Measurements from ENCODE around the gene SPIRE2. TPM values are rescaled to one million over a fixed set of nuclear protein-coding genes. Genes with fewer than 3 reads are reported as not detected.
A peak's percentile ranks its signal among the peaks of the same experiment; 100 is the strongest.

The SPIRE2 gene
- total and polyA plus RNA-seq, 2 of the 13 experiments (the other 11 are each of a cell fraction or from before 2014, with no cell fraction given): 13.3 to 37.5 TPM

- TF ChIP-seq MEIS2 (CRISPR knock-in tag; IDR thresholded peaks at IDR 0.05) (peak; percentile 96), ZNF619 (CRISPR knock-in tag; IDR thresholded peaks at IDR 0.05) (peak; percentile 94), ZBTB7B (CRISPR knock-in tag; IDR thresholded peaks at IDR 0.05) (peak; percentile 90), HNF4A (CRISPR knock-in tag; IDR thresholded peaks at IDR 0.05) (peak; percentile 72), RCOR2 (CRISPR knock-in tag; IDR thresholded peaks at IDR 0.05) (peak; percentile 91), ARNT (IDR thresholded peaks at IDR 0.05) (no peak), JUN (CRISPR knock-in tag; IDR thresholded peaks at IDR 0.05) (peak; percentile 59; the same call in 1 of the 2 replicates), SAFB2 (CRISPR knock-in tag; IDR thresholded peaks at IDR 0.05; ENCODE audit: borderline replicate concordance, low read depth) (peak; percentile 96), ZNF20 (CRISPR knock-in tag; IDR thresholded peaks at IDR 0.05) (no peak), ZNF296 (CRISPR knock-in tag; conservative IDR thresholded peaks at IDR 0.05) (peak; percentile 70), ZNF24 (IDR thresholded peaks at IDR 0.05) (no peak), HNRNPK (IDR thresholded peaks at IDR 0.05; ENCODE audit: low read depth, low read length, poor library complexity, severe bottlenecking) (peak; percentile 68), ZNF775 (CRISPR knock-in tag; IDR thresholded peaks at IDR 0.05; ENCODE audit: borderline replicate concordance) (peak; percentile 88; the same call in 1 of the 2 replicates), ZBTB3 (CRISPR knock-in tag; IDR thresholded peaks at IDR 0.05; ENCODE audit: borderline replicate concordance, low read depth) (no peak; the same call in 1 of the 2 replicates), ZFY (CRISPR knock-in tag; IDR thresholded peaks at IDR 0.05) (peak; percentile 97), ZNF225 (CRISPR knock-in tag; IDR thresholded peaks at IDR 0.05) (peak; percentile 99), HOXA5 (CRISPR knock-in tag; IDR thresholded peaks at IDR 0.05) (peak; percentile 99), SUZ12 (IDR thresholded peaks at IDR 0.05; ENCODE audit: low read depth, low read length) (no peak), CBX2 (IDR thresholded peaks at IDR 0.05; ENCODE audit: low read depth, low read length) (no peak), CBX2 (CRISPR knock-in tag; IDR thresholded peaks at IDR 0.05; ENCODE audit: low read depth) (peak; percentile 73; the same call in 1 of the 2 replicates), ZNF546 (CRISPR knock-in tag; conservative IDR thresholded peaks at IDR 0.05) (peak; percentile 91), ZNF362 (CRISPR knock-in tag; IDR thresholded peaks at IDR 0.05; ENCODE audit: borderline replicate concordance) (peak; percentile 78; the same call in 1 of the 2 replicates), ZNF570 (CRISPR knock-in tag; IDR thresholded peaks at IDR 0.05; ENCODE audit: borderline replicate concordance) (peak; percentile 52; the same call in 1 of the 2 replicates)
- TF ChIP-seq, protein P1, sequence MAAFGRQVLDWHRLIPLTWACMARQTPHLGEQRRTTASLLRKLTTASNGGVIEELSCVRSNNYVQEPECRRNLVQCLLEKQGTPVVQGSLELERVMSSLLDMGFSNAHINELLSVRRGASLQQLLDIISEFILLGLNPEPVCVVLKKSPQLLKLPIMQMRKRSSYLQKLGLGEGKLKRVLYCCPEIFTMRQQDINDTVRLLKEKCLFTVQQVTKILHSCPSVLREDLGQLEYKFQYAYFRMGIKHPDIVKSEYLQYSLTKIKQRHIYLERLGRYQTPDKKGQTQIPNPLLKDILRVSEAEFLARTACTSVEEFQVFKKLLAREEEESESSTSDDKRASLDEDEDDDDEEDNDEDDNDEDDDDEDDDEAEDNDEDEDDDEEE (CRISPR knock-in tag; IDR thresholded peaks at IDR 0.05): peak; percentile 85
- TF ChIP-seq, protein P2, sequence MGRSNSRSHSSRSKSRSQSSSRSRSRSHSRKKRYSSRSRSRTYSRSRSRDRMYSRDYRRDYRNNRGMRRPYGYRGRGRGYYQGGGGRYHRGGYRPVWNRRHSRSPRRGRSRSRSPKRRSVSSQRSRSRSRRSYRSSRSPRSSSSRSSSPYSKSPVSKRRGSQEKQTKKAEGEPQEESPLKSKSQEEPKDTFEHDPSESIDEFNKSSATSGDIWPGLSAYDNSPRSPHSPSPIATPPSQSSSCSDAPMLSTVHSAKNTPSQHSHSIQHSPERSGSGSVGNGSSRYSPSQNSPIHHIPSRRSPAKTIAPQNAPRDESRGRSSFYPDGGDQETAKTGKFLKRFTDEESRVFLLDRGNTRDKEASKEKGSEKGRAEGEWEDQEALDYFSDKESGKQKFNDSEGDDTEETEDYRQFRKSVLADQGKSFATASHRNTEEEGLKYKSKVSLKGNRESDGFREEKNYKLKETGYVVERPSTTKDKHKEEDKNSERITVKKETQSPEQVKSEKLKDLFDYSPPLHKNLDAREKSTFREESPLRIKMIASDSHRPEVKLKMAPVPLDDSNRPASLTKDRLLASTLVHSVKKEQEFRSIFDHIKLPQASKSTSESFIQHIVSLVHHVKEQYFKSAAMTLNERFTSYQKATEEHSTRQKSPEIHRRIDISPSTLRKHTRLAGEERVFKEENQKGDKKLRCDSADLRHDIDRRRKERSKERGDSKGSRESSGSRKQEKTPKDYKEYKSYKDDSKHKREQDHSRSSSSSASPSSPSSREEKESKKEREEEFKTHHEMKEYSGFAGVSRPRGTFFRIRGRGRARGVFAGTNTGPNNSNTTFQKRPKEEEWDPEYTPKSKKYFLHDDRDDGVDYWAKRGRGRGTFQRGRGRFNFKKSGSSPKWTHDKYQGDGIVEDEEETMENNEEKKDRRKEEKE (IDR thresholded peaks at IDR 0.05): no peak
- TF ChIP-seq, protein P3, sequence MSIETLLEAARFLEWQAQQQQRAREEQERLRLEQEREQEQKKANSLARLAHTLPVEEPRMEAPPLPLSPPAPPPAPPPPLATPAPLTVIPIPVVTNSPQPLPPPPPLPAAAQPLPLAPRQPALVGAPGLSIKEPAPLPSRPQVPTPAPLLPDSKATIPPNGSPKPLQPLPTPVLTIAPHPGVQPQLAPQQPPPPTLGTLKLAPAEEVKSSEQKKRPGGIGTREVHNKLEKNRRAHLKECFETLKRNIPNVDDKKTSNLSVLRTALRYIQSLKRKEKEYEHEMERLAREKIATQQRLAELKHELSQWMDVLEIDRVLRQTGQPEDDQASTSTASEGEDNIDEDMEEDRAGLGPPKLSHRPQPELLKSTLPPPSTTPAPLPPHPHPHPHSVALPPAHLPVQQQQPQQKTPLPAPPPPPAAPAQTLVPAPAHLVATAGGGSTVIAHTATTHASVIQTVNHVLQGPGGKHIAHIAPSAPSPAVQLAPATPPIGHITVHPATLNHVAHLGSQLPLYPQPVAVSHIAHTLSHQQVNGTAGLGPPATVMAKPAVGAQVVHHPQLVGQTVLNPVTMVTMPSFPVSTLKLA (IDR thresholded peaks at IDR 0.05): peak; percentile 85
These were observed 89.6 kb downstream of the SPIRE2 start (continued) for GRCh38 chr16:89917773-89918452.

All from HepG2 (cell line).